Panc1 (cell line): ENCODE results near the gene MRPS16. TPM values are rescaled to one million over a fixed set of nuclear protein-coding genes. Genes with fewer than 3 reads are reported as not detected.

Experiments
- ATAC-seq: fragments of 200-7000 bp; cut with Tn5 transposase; 2 replicates; pipeline ENCODE4 v1.9.1; 2020; ENCODE audit warnings: mild to moderate bottlenecking, moderate library complexity
- BruUV-seq: library from RNA; stranded (reverse); fragments of 400-500 nt; replicated peaks from 2 replicates; lab custom pipeline; 2021; lab: Mats Ljungman, UMichigan
- CTCF ChIA-PET: fragments of 300-600 bp; sonication (Branson Sonifier 250); formaldehyde crosslinking; loops from one replicate; lab custom pipeline; 2022; ENCODE audit warnings: antibody characterized with exemption; lab: Charles Lee
- POLR2A ChIA-PET: fragments of 300-600 bp; sonication (Branson Sonifier 250); formaldehyde crosslinking; loops from one replicate; lab custom pipeline; 2022; ENCODE audit warnings: antibody characterized with exemption; lab: Charles Lee
- DNase-seq: peaks from one replicate; pipeline ENCODE4 v3.0.0-alpha.2; 2010; ENCODE audit warnings: low read depth, low spot score
- H3K27ac ChIP-seq: 2 replicates; pipeline ENCODE4 v1.5.1; 2011; ENCODE audit warnings: mild to moderate bottlenecking, low read length, inconsistent platforms
- H3K27me3 ChIP-seq: fragments of 200-500 bp; sonication (Bioruptor generic); 2 replicates; pipeline ENCODE4 v1.6.0; 2014; ENCODE audit warnings: low read length, inconsistent platforms; ENCODE audit not compliant: control insufficient read depth, insufficient read depth
- H3K36me3 ChIP-seq: fragments of 200-500 bp; sonication (Bioruptor generic); 2 replicates; pipeline ENCODE4 v1.5.1; 2014; ENCODE audit warnings: inconsistent platforms, mild to moderate bottlenecking, low read length, moderate library complexity; ENCODE audit not compliant: control insufficient read depth, insufficient read depth
- H3K4me1 ChIP-seq: 2 replicates; pipeline ENCODE4 v1.5.1; 2011; ENCODE audit warnings: inconsistent platforms, mild to moderate bottlenecking, low read length, moderate library complexity; ENCODE audit not compliant: control insufficient read depth, insufficient read depth
- H3K4me3 ChIP-seq, 2 experiments: 2 replicates each; pipeline ENCODE4 v1.5.1; 2011 to 2012; ENCODE audit warnings: low read depth in 2 of 2, low read length in 2 of 2, mild to moderate bottlenecking in 2 of 2, inconsistent platforms in 1 of 2, moderate library complexity in 1 of 2
- H3K9me3 ChIP-seq: fragments of 200-500 bp; sonication (Bioruptor generic); 2 replicates; pipeline ENCODE4 v1.5.1; 2014; ENCODE audit warnings: low read depth, mild to moderate bottlenecking, inconsistent platforms, low read length, moderate library complexity; ENCODE audit not compliant: control insufficient read depth, insufficient read depth
- CTCF ChIP-seq: fragments of 450-650 bp; IDR thresholded peaks from 2 replicates; pipeline ENCODE4 v1.5.1; 2017; ENCODE audit warnings: mild to moderate bottlenecking
- POLR2AphosphoS5 ChIP-seq: IDR thresholded peaks from 2 replicates; pipeline ENCODE4 v1.6.1; 2012; ENCODE audit warnings: mild to moderate bottlenecking, low read depth, low read length, moderate library complexity
- REST ChIP-seq, 2 experiments: IDR thresholded peaks; 2 replicates each; pipeline ENCODE4 v1.6.1; 2011 to 2012; ENCODE audit warnings: low read depth in 2 of 2, control low read depth in 1 of 2, low read length in 1 of 2, mild to moderate bottlenecking in 1 of 2, moderate library complexity in 1 of 2; ENCODE audit not compliant: insufficient read depth in 1 of 2
- SIN3A ChIP-seq: IDR thresholded peaks from 2 replicates; pipeline ENCODE4 v1.6.1; 2012; ENCODE audit warnings: low read depth, mild to moderate bottlenecking, low read length, moderate library complexity, borderline replicate concordance; ENCODE audit not compliant: insufficient read depth
- TCF7L2 ChIP-seq: IDR thresholded peaks from 2 replicates; pipeline ENCODE4 v1.6.1; 2011; ENCODE audit warnings: mild to moderate bottlenecking, low read depth, low read length, inconsistent platforms
- in situ Hi-C: cut with HindIII; loops from 2 replicates; pipeline ENCODE4 v1.10.0; 2016; ENCODE audit warnings: low sequenced_read_pairs, low pct_unique_long_range_greater_than_20kb
- intact Hi-C: fragments of 100-400 bp; cut with micrococcal nuclease; formaldehyde crosslinking; loops from one replicate; pipeline ENCODE4 v1.10.0; 2022; ENCODE audit not compliant: unreplicated experiment
- total RNA-seq: library from RNA; stranded (reverse); gene quantifications from one replicate; pipeline ENCODE4 v1.2.1, GENCODE V29; 2021; ENCODE audit not compliant: unreplicated experiment

The MRPS16 gene
- total RNA-seq, 1 experiment from 2014 or later = 199 TPM

- no peak overlapping the region; the same call in 1 of the 2 replicates for H3K27ac ChIP-seq
- intact Hi-C loops (loop anchor here (10.0 kb wide), 2 partner anchors 92 to 382 kb away; partner anchors contain the start of genes CFAP70 and MYOZ1), in situ Hi-C loops (no loop called here)
- ChIA-PET POLR2A (no interaction called here), CTCF (interaction anchor here (0.6 kb wide), 1 partner anchor 157 kb away, joined by 8 read pairs; no protein-coding TSS in a partner anchor)
- no peak overlapping the region for H3K4me3 ChIP-seq
- 0 out of 2 replicates have a peak, but pooled peaks cover 5% of the 10 kb centered on the region for H3K9me3 ChIP-seq
- no peak for ATAC-seq
- BruUV-seq = no TSS peak
- no peaks in the 10 kb centered on the region; the same call in 1 of the 2 replicates for H3K27me3 ChIP-seq
- H3K4me1 ChIP-seq = no peaks in the 10 kb centered on the region; the same call in 1 of the 2 replicates
- no peak for DNase-seq
- no peaks in the 10 kb centered on the region for H3K36me3 ChIP-seq
- no peak for TF ChIP-seq POLR2AphosphoS5
- TF ChIP-seq CTCF = no peak
- TF ChIP-seq REST (IDR thresholded peaks at IDR 0.05; ENCODE audit: insufficient read depth in 1 of 2, low read depth in 2 of 2, low read length in 1 of 2) = no peak
- no peak for TF ChIP-seq TCF7L2
- TF ChIP-seq SIN3A = no peak
These were observed 10.6 kb upstream of the MRPS16 start for GRCh38 chr10:73262880-73263555.

GRCh38 chr10:73262105-73262730 lies 9.8 kb upstream of the MRPS16 start:
- in situ Hi-C loops = no loop called here
- Histone ChIP-seq H3K36me3 (no peaks in the 10 kb centered on the region), H3K27ac (no peak overlapping the region; the same call in 1 of the 2 replicates), H3K9me3 (0 out of 2 replicates have a peak, but pooled peaks cover 5% of the 10 kb centered on the region), H3K4me1 (no peaks in the 10 kb centered on the region; the same call in 1 of the 2 replicates), H3K4me3 (no peak overlapping the region), H3K27me3 (no peaks in the 10 kb centered on the region; the same call in 1 of the 2 replicates)
- DNase-seq (peak; percentile 85), ATAC-seq (peak; percentile 92)
- intact Hi-C loops = loop anchor here (10.0 kb wide), 2 partner anchors 93 to 383 kb away; partner anchors contain the start of genes CFAP70 and MYOZ1
- POLR2A ChIA-PET = no interaction called here
- CTCF ChIA-PET = no interaction called here
- no TSS peak for BruUV-seq
- no peak for TF ChIP-seq REST (IDR thresholded peaks at IDR 0.05; ENCODE audit: insufficient read depth in 1 of 2, low read depth in 2 of 2, low read length in 1 of 2)
- TF ChIP-seq CTCF = no peak
- TF ChIP-seq SIN3A = no peak
- no peak for TF ChIP-seq POLR2AphosphoS5
- no peak for TF ChIP-seq TCF7L2
